ENCODE data around the gene ABI2. TPM values are rescaled to one million over a fixed set of nuclear protein-coding genes. Genes with fewer than 3 reads are reported as not detected.
"Not testable (repeated sequence)": the region's sequence is repeated elsewhere in the genome, so short reads cannot be mapped to it uniquely, and the experiment has no call there.

ABI2 gene
- total RNA-seq, 4 donors from 2014 or later = 9.8 to 69.6 (median 17.8) TPM

DNA sequence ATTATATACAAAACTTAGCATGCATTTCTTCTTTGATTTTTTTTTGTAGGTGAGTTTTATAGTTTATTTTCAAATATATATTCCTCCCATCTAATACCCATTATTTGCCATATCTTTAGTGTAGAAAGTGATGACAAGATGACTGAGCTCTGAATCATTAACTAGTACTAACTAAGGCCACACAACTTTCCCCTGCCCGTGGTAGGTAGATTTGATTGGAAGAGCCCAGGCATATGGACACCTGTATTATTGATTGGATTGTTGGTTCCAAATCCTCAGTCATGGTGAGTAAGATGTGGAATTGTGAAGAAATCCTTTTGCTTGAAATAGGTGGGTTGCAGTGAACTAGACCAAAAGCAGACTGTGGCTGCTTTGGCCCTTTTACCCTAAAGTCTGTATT lies 54.8 kb downstream of the ABI2 start:
- no peaks in the 10 kb centered on the region for H3K9me3 ChIP-seq
- WGBS, 2 donors (ENCODE audit: low coverage in 1 of 2) = 94 to 100% methylated on average over 1 of the region's 1 CpG
- TF ChIP-seq POLR2A (IDR thresholded peaks at IDR 0.05) (no peak), POLR2AphosphoS5 (IDR thresholded peaks at IDR 0.05) (no peak), EP300 (IDR thresholded peaks at IDR 0.05; ENCODE audit: low read depth) (no peak)
- TF ChIP-seq, protein P1, sequence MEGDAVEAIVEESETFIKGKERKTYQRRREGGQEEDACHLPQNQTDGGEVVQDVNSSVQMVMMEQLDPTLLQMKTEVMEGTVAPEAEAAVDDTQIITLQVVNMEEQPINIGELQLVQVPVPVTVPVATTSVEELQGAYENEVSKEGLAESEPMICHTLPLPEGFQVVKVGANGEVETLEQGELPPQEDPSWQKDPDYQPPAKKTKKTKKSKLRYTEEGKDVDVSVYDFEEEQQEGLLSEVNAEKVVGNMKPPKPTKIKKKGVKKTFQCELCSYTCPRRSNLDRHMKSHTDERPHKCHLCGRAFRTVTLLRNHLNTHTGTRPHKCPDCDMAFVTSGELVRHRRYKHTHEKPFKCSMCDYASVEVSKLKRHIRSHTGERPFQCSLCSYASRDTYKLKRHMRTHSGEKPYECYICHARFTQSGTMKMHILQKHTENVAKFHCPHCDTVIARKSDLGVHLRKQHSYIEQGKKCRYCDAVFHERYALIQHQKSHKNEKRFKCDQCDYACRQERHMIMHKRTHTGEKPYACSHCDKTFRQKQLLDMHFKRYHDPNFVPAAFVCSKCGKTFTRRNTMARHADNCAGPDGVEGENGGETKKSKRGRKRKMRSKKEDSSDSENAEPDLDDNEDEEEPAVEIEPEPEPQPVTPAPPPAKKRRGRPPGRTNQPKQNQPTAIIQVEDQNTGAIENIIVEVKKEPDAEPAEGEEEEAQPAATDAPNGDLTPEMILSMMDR (IDR thresholded peaks at IDR 0.05) = no peak
- in situ Hi-C loops (cut with MboI; ENCODE audit: low pct_ligation_motif_present in 1 of 4, low pct_unique_long_range_greater_than_20kb in 1 of 4, low sequenced_read_pairs in 3 of 4) (no loop called here), intact Hi-C loops (cut with DNase I; ENCODE audit: low total_unique reads) (no loop called here)
- no peak overlapping the region for H3K4me3 ChIP-seq
- no peaks in the 10 kb centered on the region for H3K27me3 ChIP-seq
- H3K4me1 ChIP-seq = no peaks in the 10 kb centered on the region
- DNase-seq = no peak
- H3K27ac ChIP-seq = no peak overlapping the region
- H3K36me3 ChIP-seq = no peaks in the 10 kb centered on the region

DNA sequence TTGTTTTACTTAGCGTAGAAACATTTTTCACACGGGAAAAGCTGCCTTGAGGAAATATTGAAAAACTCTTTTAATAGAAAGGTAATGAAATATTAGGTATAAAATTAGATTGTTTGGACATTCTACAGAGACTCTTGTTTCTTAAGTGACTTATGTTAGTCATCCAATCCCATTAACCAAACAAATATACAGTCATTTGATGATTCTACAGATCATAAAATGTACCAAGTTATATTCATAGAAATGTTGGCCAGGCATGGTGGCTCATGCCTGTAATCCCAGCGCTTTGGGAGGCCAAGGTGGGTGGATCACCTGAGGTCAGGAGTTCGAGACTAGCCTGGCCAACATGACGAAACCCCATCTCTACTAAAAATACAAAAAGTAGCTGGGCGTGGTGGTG lies 60.0 kb downstream of the ABI2 start:
- H3K9me3 ChIP-seq; H3K27ac ChIP-seq; H3K27me3 ChIP-seq; in situ Hi-C loops (cut with MboI; ENCODE audit: low pct_ligation_motif_present in 1 of 4, low pct_unique_long_range_greater_than_20kb in 1 of 4, low sequenced_read_pairs in 3 of 4); H3K4me3 ChIP-seq; H3K36me3 ChIP-seq; H3K4me1 ChIP-seq; intact Hi-C loops (cut with DNase I; ENCODE audit: low total_unique reads); DNase-seq: not testable (repeated sequence)
- 87 to 96% methylated on average over 3 to 6 of the region's 6 CpGs for WGBS, 2 donors (ENCODE audit: low coverage in 1 of 2)

DNA sequence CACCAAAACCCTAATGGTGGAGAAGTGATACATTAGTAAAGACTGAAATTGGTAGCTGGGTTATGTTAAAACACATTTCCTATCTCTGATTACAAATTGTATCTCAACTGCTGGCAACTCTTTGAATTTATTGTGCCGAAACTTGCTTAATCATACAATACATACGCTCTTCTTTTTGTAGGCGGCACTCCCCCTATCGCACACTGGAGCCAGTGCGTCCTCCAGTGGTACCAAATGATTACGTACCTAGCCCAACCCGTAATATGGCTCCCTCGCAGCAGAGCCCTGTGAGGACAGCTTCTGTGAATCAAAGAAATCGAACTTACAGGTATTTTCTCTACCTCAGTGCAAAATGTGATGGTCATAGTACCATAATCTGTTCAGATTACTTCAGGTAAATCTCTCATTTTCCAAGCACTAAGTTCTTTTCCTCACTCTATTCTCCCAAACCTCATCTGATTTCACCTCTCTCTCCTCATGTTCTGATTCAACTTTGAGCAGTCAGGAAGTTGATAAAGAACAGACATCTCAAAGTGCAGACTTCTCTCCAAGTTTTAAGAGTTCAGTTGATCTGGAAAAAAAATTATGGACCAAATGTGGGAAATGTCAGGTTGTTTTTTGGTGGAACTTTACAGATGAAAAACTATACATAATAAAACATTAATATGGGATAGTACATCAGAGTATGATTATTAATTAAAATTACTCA lies 66.5 kb downstream of the ABI2 start:
- Histone ChIP-seq H3K9me3 (no peaks in the 10 kb centered on the region), H3K4me1 (peaks cover 0 to 6% (median 0%) of the 10 kb centered on the region in 4 donors), H3K36me3 (no peaks in the 10 kb centered on the region), H3K27ac (no peak overlapping the region), H3K4me3 (no peak overlapping the region), H3K27me3 (no peaks in the 10 kb centered on the region)
- TF ChIP-seq, protein P1 (IDR thresholded peaks at IDR 0.05) = no peak
- TF ChIP-seq POLR2A (IDR thresholded peaks at IDR 0.05) (no peak), EP300 (IDR thresholded peaks at IDR 0.05; ENCODE audit: low read depth) (no peak), POLR2AphosphoS5 (IDR thresholded peaks at IDR 0.05) (no peak)
- in situ Hi-C loops (cut with MboI; ENCODE audit: low pct_ligation_motif_present in 1 of 4, low pct_unique_long_range_greater_than_20kb in 1 of 4, low sequenced_read_pairs in 3 of 4) = no loop called here
- intact Hi-C loops (cut with DNase I; ENCODE audit: low total_unique reads) = no loop called here
- WGBS, 2 donors (ENCODE audit: low coverage in 1 of 2) = 90 to 93% methylated on average over 9 of the region's 9 CpGs
- no peak for DNase-seq

DNA sequence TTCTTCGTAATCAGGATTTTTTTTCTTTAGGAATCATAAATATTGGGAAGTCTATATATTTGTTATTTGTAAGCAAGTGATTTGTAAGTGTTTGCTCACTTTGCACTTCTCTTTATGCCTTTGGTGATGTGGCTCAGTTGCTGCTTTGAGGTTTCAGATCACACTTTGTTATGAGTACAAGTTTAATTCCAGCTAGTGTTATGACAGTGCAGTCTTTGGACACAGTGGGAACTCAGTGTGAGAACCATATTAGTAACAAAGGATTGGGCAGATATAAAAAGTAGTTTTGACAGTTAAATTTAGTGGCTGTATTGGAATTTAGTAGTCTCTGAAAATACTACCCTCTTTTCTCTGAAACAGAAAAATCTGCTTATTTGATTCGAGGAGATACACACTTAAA lies 67.7 kb downstream of the ABI2 start:
- no peaks in the 10 kb centered on the region for H3K36me3 ChIP-seq
- TF ChIP-seq POLR2A (IDR thresholded peaks at IDR 0.05) (no peak), EP300 (IDR thresholded peaks at IDR 0.05; ENCODE audit: low read depth) (no peak)
- TF ChIP-seq, protein P1 (IDR thresholded peaks at IDR 0.05) = no peak
- H3K27me3 ChIP-seq = no peaks in the 10 kb centered on the region
- DNase-seq = no peak
- H3K4me3 ChIP-seq = no peak overlapping the region
- no peaks in the 10 kb centered on the region for H3K9me3 ChIP-seq
- WGBS, 2 donors (ENCODE audit: low coverage in 1 of 2) = 79 to 89% methylated on average over 2 of the region's 2 CpGs
- intact Hi-C loops (cut with DNase I; ENCODE audit: low total_unique reads) = no loop called here
- peaks cover 0 to 6% (median 0%) of the 10 kb centered on the region in 4 donors for H3K4me1 ChIP-seq
- peak overlapping the region in 1 of 4 donors; percentile 43 for H3K27ac ChIP-seq
- in situ Hi-C loops (cut with MboI; ENCODE audit: low pct_ligation_motif_present in 1 of 4, low pct_unique_long_range_greater_than_20kb in 1 of 4, low sequenced_read_pairs in 3 of 4) = no loop called here

DNA sequence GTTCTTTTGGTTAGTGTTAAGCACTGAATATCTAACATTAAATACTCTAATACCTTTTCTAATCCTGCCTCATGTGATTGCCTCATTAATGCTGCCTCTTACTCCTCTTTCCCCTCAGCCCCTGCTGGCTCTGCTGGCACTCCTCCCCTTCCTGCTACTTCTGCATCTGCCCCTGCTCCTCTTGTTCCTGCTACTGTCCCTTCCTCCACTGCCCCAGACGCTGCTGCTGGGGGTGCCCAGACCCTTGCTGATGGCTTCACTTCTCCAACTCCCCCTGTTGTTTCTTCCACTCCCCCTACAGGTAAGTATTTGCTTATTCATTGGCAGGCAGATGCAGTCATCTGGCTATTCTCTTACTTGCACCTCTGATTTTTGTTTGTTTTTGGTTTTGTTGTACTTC lies 68.5 kb downstream of the ABI2 start:
- no peaks in the 10 kb centered on the region for H3K9me3 ChIP-seq
- H3K27me3 ChIP-seq = no peaks in the 10 kb centered on the region
- intact Hi-C loops (cut with DNase I; ENCODE audit: low total_unique reads) = no loop called here
- TF ChIP-seq, protein P1 (IDR thresholded peaks at IDR 0.05) = no peak
- no peak for TF ChIP-seq EP300 (IDR thresholded peaks at IDR 0.05; ENCODE audit: low read depth)
- in situ Hi-C loops (cut with MboI; ENCODE audit: low pct_ligation_motif_present in 1 of 4, low pct_unique_long_range_greater_than_20kb in 1 of 4, low sequenced_read_pairs in 3 of 4) = no loop called here
- H3K4me1 ChIP-seq = peaks cover 0 to 6% (median 0%) of the 10 kb centered on the region in 4 donors
- no peak overlapping the region for H3K27ac ChIP-seq
- no peaks in the 10 kb centered on the region for H3K36me3 ChIP-seq
- no peak for DNase-seq
- 67% methylated on average over 1 of the region's 1 CpG for WGBS, 2 donors (ENCODE audit: low coverage in 1 of 2)
- no peak overlapping the region for H3K4me3 ChIP-seq

Measured in transverse colon (tissue), 4 donors.